OCI-LY7 (cell line): ENCODE measurements around the gene RIMS1. TPM values are rescaled to one million over a fixed set of nuclear protein-coding genes. Genes with fewer than 3 reads are reported as not detected.

Experiments used
- BruUV-seq: library from RNA; stranded (reverse); fragments of 400-500 nt; replicated peaks from 2 replicates; lab custom pipeline; 2021; lab: Mats Ljungman, UMichigan
- CTCF ChIA-PET: fragments of 300-600 bp; sonication (Branson Sonifier 250); formaldehyde crosslinking; loops from one replicate; lab custom pipeline; 2022; ENCODE audit warnings: antibody characterized with exemption; ENCODE audit not compliant: unreplicated experiment; lab: Charles Lee
- POLR2A ChIA-PET: fragments of 300-600 bp; sonication (Branson Sonifier 250); formaldehyde crosslinking; loops from one replicate; lab custom pipeline; 2022; ENCODE audit warnings: antibody characterized with exemption; lab: Charles Lee
- DNase-seq: peaks from one replicate; pipeline ENCODE4 v3.0.0-alpha.2; 2015; ENCODE audit warnings: low spot score
- H2AFZ ChIP-seq: fragments of 200-600 bp; sonication (generic), shearing (Covaris generic); 2 replicates; pipeline ENCODE4 v1.6.1; 2014; ENCODE audit warnings: mild to moderate bottlenecking, antibody characterized with exemption, low read length, moderate library complexity
- H3K27ac ChIP-seq: fragments of 200-600 bp; sonication (generic); 2 replicates; pipeline ENCODE4 v1.5.1; 2014; ENCODE audit warnings: mixed run types, low read depth, mild to moderate bottlenecking, moderate library complexity, low read length, inconsistent platforms; ENCODE audit not compliant: poor library complexity, severe bottlenecking
- H3K36me3 ChIP-seq: fragments of 200-600 bp; sonication (generic); 2 replicates; pipeline ENCODE4 v1.6.1; 2014; ENCODE audit warnings: mild to moderate bottlenecking, antibody characterized with exemption, low read length, moderate library complexity, mixed read lengths; ENCODE audit not compliant: insufficient read depth
- H3K4me1 ChIP-seq: fragments of 200-600 bp; sonication (generic); 2 replicates; pipeline ENCODE4 v1.5.1; 2014; ENCODE audit warnings: mild to moderate bottlenecking, low read length; ENCODE audit not compliant: insufficient read depth, poor library complexity, severe bottlenecking
- H3K4me2 ChIP-seq: fragments of 200-600 bp; sonication (generic); 2 replicates; pipeline ENCODE4 v1.6.1; 2014; ENCODE audit warnings: mild to moderate bottlenecking, low read length
- H3K4me3 ChIP-seq: fragments of 200-600 bp; sonication (generic); 2 replicates; pipeline ENCODE4 v1.5.1; 2014; ENCODE audit warnings: mild to moderate bottlenecking, low read depth, low read length; ENCODE audit not compliant: poor library complexity, severe bottlenecking
- H3K79me2 ChIP-seq: fragments of 200-600 bp; sonication (generic); 2 replicates; pipeline ENCODE4 v1.6.1; 2016; ENCODE audit warnings: low read depth, mild to moderate bottlenecking, low read length, moderate library complexity, mixed read lengths; ENCODE audit not compliant: insufficient read depth
- H3K9me2 ChIP-seq: fragments of 200-600 bp; sonication (generic); 2 replicates; pipeline ENCODE4 v1.6.1; 2016; ENCODE audit warnings: mild to moderate bottlenecking, low read length, mixed read lengths; ENCODE audit not compliant: insufficient read depth
- H3K9me3 ChIP-seq: fragments of 200-600 bp; sonication (generic); 2 replicates; pipeline ENCODE4 v1.6.1; 2014; ENCODE audit warnings: mild to moderate bottlenecking, mixed run types, low read length, mixed read lengths
- H4K20me1 ChIP-seq: fragments of 200-600 bp; sonication (generic); 2 replicates; pipeline ENCODE4 v1.6.1; 2014; ENCODE audit warnings: mild to moderate bottlenecking, antibody characterized with exemption, low read length, moderate library complexity, mixed read lengths; ENCODE audit not compliant: insufficient read depth
- EZH2phosphoT487 ChIP-seq: fragments of 200-600 bp; sonication (generic); IDR thresholded peaks from 2 replicates; pipeline ENCODE4 v1.6.1; 2018; ENCODE audit warnings: low read depth, borderline replicate concordance, mild to moderate bottlenecking, mixed run types, antibody characterized with exemption, low read length, moderate library complexity, mixed read lengths
- intact Hi-C: fragments of 100-400 bp; cut with micrococcal nuclease; formaldehyde crosslinking; loops from one replicate; pipeline ENCODE4 v1.10.0; 2022; ENCODE audit not compliant: unreplicated experiment
- total RNA-seq, 2 experiments: library from RNA; depleted of rRNA in 1 of 2; stranded (reverse); fragments of >200 nt in 1 of 2; shearing (Covaris generic) in 1 of 2; gene quantifications; 2 replicates each; pipeline ENCODE4 v1.2.3, GENCODE V29; 2014 to 2022
- TF ChIP-seq, protein P1 (sequence below): fragments of 200-600 bp; sonication (generic); conservative IDR thresholded peaks from 2 replicates; pipeline ENCODE4 v1.5.1; 2014; ENCODE audit warnings: mild to moderate bottlenecking, antibody characterized with exemption, low read length, moderate library complexity, mixed read lengths

Gene RIMS1
- total RNA-seq, 2 experiments from 2014 or later, result not detected

DNA sequence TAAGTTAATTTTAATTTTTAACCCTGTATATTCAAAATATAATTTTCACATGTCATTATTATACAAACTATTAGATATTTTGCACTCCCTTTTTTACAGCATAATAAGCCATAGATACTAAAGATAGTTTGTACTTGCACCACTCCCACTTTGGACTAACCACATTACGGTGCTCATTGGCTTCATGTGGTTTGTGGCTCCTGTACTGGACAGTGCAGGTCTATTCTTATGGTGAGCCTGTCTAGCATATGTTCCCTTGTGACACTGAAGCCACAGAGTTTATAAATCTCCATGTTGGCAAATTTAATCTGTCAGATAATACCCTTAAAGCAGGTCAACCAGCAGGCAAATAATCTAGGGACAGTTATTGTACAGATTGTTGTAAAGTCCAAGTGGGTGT is 381.1 kb downstream of the RIMS1 start:
- TF ChIP-seq EZH2phosphoT487, result no peak
- TF ChIP-seq, protein P1, sequence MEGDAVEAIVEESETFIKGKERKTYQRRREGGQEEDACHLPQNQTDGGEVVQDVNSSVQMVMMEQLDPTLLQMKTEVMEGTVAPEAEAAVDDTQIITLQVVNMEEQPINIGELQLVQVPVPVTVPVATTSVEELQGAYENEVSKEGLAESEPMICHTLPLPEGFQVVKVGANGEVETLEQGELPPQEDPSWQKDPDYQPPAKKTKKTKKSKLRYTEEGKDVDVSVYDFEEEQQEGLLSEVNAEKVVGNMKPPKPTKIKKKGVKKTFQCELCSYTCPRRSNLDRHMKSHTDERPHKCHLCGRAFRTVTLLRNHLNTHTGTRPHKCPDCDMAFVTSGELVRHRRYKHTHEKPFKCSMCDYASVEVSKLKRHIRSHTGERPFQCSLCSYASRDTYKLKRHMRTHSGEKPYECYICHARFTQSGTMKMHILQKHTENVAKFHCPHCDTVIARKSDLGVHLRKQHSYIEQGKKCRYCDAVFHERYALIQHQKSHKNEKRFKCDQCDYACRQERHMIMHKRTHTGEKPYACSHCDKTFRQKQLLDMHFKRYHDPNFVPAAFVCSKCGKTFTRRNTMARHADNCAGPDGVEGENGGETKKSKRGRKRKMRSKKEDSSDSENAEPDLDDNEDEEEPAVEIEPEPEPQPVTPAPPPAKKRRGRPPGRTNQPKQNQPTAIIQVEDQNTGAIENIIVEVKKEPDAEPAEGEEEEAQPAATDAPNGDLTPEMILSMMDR, result no peak
- H3K36me3 ChIP-seq, result no peaks in the 10 kb centered on the region
- ChIA-PET CTCF (no interaction called here), POLR2A (no interaction called here)
- H3K9me3 ChIP-seq, result no peaks in the 10 kb centered on the region
- H4K20me1 ChIP-seq, result no peaks in the 10 kb centered on the region
- no peak overlapping the region for H3K27ac ChIP-seq
- intact Hi-C loops, result no loop called here
- no peaks in the 10 kb centered on the region for H3K9me2 ChIP-seq
- no peak overlapping the region for H2AFZ ChIP-seq
- H3K4me3 ChIP-seq, result no peak overlapping the region
- DNase-seq, result no peak
- no peak overlapping the region for H3K4me2 ChIP-seq
- no peaks in the 10 kb centered on the region for H3K79me2 ChIP-seq
- no peaks in the 10 kb centered on the region for H3K4me1 ChIP-seq
- no TSS peak for BruUV-seq

DNA sequence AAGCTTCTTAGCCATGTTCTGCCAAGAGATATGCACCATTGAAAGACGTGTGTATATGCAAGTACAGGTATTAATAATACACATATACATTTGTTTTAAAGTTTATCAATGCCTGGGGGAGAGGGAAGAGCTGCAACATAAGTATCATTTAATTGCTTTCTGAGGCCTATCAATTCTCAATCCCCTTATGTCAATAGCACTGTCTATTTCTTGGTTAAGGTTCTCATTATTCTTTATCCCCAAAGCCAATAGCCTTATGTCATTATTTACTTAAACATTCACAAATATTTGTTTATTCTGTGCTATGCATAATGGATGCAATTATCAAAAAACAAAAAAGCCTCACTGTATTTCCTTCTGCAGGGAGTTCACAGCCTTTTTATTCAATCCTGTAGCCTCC is 385.2 kb downstream of the RIMS1 start:
- Histone ChIP-seq H3K4me1 (no peaks in the 10 kb centered on the region), H3K4me3 (no peak overlapping the region), H3K4me2 (no peak overlapping the region), H4K20me1 (no peaks in the 10 kb centered on the region), H3K9me3 (no peaks in the 10 kb centered on the region), H3K9me2 (no peaks in the 10 kb centered on the region), H3K79me2 (no peaks in the 10 kb centered on the region), H3K27ac (no peak overlapping the region), H2AFZ (no peak overlapping the region), H3K36me3 (no peaks in the 10 kb centered on the region)
- BruUV-seq, result no TSS peak
- ChIA-PET CTCF (no interaction called here), POLR2A (interaction anchor here (0.6 to 0.8 kb wide), 3 partner anchors 57 to 526 kb away, joined by 3 to 4 read pairs (median 4); no protein-coding TSS in a partner anchor)
- no peak for DNase-seq
- intact Hi-C loops, result no loop called here
- TF ChIP-seq, protein P1, result no peak
- no peak for TF ChIP-seq EZH2phosphoT487

DNA sequence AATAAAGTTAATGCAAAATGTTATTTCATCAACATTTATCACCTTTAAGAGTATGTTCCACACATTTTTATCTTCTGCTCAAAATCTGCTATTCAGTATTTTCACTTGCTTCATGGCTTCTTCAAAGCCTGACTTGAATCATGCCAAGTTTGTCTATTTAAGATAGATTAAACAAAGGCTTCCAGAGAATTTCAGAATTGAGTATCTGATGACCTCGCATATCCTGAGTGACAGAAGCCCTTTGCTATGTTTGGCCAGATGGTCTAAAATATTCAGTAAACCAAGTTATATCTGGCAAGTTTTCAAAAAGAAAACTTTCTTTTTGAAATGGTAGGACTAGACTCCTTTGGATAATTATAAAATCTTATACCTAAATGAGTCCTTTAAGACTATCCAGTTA is 386.6 kb downstream of the RIMS1 start:
- no TSS peak for BruUV-seq
- Histone ChIP-seq H3K9me3 (no peaks in the 10 kb centered on the region), H3K36me3 (no peaks in the 10 kb centered on the region), H3K27ac (no peak overlapping the region), H3K4me3 (no peak overlapping the region), H3K4me1 (no peaks in the 10 kb centered on the region), H3K4me2 (no peak overlapping the region), H2AFZ (no peak overlapping the region), H3K9me2 (no peaks in the 10 kb centered on the region), H4K20me1 (no peaks in the 10 kb centered on the region), H3K79me2 (no peaks in the 10 kb centered on the region)
- TF ChIP-seq, protein P1, result no peak
- TF ChIP-seq EZH2phosphoT487, result no peak
- ChIA-PET POLR2A (interaction anchor here (1.3 kb wide), 1 partner anchor 10 kb away, joined by 3 read pairs; no protein-coding TSS in a partner anchor), CTCF (no interaction called here)
- DNase-seq, result no peak
- intact Hi-C loops, result no loop called here
